Ovary (tissue), 9 donors: ENCODE results near the gene POLR3C. TPM values are rescaled to one million over a fixed set of nuclear protein-coding genes. Genes with fewer than 3 reads are reported as not detected.
"Not testable (repeated sequence)": the region's sequence is repeated elsewhere in the genome, so short reads cannot be mapped to it uniquely, and the experiment has no call there.

Experiments used
- DNase-seq, 5 donors: peaks; one replicate each; pipeline ENCODE4 v3.0.0-alpha.2; 2019 to 2020
- H3K27ac ChIP-seq, 2 donors: fragments of 200-600 bp; one replicate each; pipeline versions ENCODE4 v1.5.1 to v1.8.0; 2019 to 2022
- H3K27me3 ChIP-seq: fragments of 200-600 bp; one replicate; pipeline ENCODE4 v1.8.0; 2022
- H3K36me3 ChIP-seq: fragments of 200-600 bp; sonication (generic); one replicate; pipeline ENCODE4 v1.5.1; 2019
- H3K4me1 ChIP-seq: one replicate; pipeline ENCODE4 v1.8.1; 2013; ENCODE audit warnings: mild to moderate bottlenecking, moderate library complexity; ENCODE audit not compliant: insufficient read depth
- H3K4me3 ChIP-seq: fragments of 200-600 bp; sonication (generic); one replicate; pipeline ENCODE4 v1.5.1; 2017
- H3K9me3 ChIP-seq, 2 donors: fragments of 200-600 bp in 1 of 2; sonication (generic) in 1 of 2; one replicate each; pipeline versions ENCODE4 v1.5.1 to v1.8.1; 2013 to 2019; ENCODE audit warnings: mild to moderate bottlenecking in 1 of 2, moderate library complexity in 1 of 2
- CTCF ChIP-seq, 3 donors: fragments of 450-650 bp in 2 of 3; fragments of 200-600 bp in 1 of 3; IDR thresholded peaks; one replicate each; pipeline versions ENCODE4 v1.5.1 to v1.8.0; 2016 to 2022; ENCODE audit warnings: antibody characterized with exemption in 3 of 3, mild to moderate bottlenecking in 1 of 3
- EP300 ChIP-seq: sonication (generic); formaldehyde crosslinking; IDR thresholded peaks from one replicate; pipeline ENCODE4 v1.6.1; 2017; ENCODE audit warnings: antibody characterized with exemption
- POLR2A ChIP-seq: fragments of 450-650 bp; IDR thresholded peaks from one replicate; pipeline ENCODE4 v1.6.1; 2017; ENCODE audit warnings: antibody characterized with exemption, mild to moderate bottlenecking, moderate library complexity
- WGBS, 3 donors: extraction: QIAGEN DNeasy Blood & Tissue Kit in 1 of 3; methylation state at CpG; one replicate each; pipeline versions ENCODE4 v1.1.5 to v1.1.7; 2013 to 2017; 5-methylcytosine and 5-hydroxymethylcytosine counted together
- intact Hi-C, 4 donors: fragments of 100-400 bp; cut with DNase I; formaldehyde crosslinking; loops; one replicate each; pipeline versions ENCODE4 v1.11.0 to v1.15.1; 2022 to 2023
- polyA plus RNA-seq, 2 donors: library from polyadenylated mRNA; stranded (reverse); fragments of 200-250 nt in 1 of 2; fragments of 350-450 nt in 1 of 2; fragmentation: Illumina TruSeq in 1 of 2; extraction: RNeasy Lipid Tissue Mini Kit (QIAGEN cat#74804) in 1 of 2; gene quantifications; one replicate each; pipeline ENCODE4 v1.2.3, GENCODE V29; 2013 to 2014
- total RNA-seq, 7 donors: library from RNA; depleted of rRNA in 2 of 7; stranded (reverse); fragments of >200 nt in 2 of 7; fragmentation: NEBNext Ultra II Directional in 3 of 7; extraction: Animal tissue kit (Norgen Biotek cat#: 25700) in 3 of 7; gene quantifications; one replicate each; pipeline versions ENCODE4 v1.1.0 to v1.2.4, GENCODE V29; 2016 to 2023
- donor health status: DM: no; HTN: no; CAD: no; lungs with moderate emphysema.
- donor health status: DM: no; HTN: no; CAD: no.
- donor health status: Bipolar disorder and iron deficiency.
- donor health status: DM: yes; HTN: yes; CAD: no.
- donor health status: DM: no; HTN: no; CAD: no.
- donor health status: DM: yes; HTN: yes; CAD: no.

Gene POLR3C
- total and polyA plus RNA-seq, 9 donors, result 21.1 to 41.9 (median 27.0) TPM

DNA sequence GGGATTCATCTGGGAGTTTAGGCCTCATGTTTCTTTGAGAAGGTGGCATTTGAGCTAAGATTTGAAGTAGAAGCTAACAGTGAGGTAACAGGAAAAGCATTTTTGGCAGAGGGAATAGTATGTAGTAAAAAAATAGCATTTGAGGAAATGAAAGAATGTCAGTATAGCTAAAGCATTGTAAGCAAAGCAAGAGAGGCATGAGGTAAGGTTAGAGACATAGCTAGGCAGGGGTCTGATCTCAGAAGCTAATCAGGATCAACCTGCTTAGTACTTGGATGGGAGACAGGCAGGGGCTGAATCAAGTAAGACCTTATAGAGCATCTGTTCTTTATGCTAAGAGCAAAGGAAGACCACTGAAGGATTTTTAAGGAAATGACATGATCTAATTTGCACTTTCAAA, 4.0 kb downstream of the POLR3C start:
- intact Hi-C loops, result no loop called here
- H3K27me3 ChIP-seq, result no peaks in the 10 kb centered on the region
- no peak overlapping the region for H3K27ac ChIP-seq
- H3K4me3 ChIP-seq, result no peak overlapping the region
- peaks cover 3% of the 10 kb centered on the region for H3K4me1 ChIP-seq
- TF ChIP-seq CTCF (IDR thresholded peaks at IDR 0.05), result no peak
- TF ChIP-seq POLR2A, result no peak
- TF ChIP-seq EP300, result no peak
- no peak for DNase-seq
- H3K9me3 ChIP-seq, result no peaks in the 10 kb centered on the region
- no peaks in the 10 kb centered on the region for H3K36me3 ChIP-seq

DNA sequence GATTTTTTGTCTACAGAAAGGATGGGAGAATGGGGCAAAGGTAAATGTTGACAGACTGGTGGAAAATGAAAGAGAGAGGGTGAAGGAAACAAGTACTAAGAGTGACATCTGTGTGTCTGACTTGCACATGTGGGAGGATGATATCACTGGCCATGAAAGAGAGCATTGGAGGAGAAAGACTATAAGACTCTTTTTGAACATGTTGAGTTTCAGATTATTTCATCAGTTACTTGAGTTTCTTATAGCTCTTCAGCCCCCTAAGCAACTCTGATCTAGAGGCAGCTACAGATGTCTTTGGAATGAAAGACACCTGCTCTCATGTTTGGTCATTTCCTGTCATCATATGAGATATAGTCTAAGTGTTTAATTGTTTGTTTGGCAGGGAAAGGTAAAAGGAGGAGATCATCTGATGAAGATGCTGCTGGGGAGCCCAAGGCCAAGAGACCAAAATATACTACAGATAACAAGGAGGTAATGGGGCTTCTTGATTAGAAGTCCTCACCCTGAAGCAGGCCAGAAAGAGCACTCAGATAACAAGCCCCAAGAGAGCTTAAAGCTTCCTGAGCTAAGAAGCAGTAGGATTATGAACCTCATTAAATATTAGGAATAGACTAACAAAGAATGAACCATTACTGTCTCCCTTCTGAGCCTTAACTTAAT, 4.5 kb downstream of the POLR3C start:
- Histone ChIP-seq H3K4me3 (no peak overlapping the region), H3K27ac (no peak overlapping the region), H3K36me3 (no peaks in the 10 kb centered on the region), H3K4me1 (peaks cover 3% of the 10 kb centered on the region), H3K9me3 (no peaks in the 10 kb centered on the region), H3K27me3 (no peaks in the 10 kb centered on the region)
- no peak for DNase-seq
- intact Hi-C loops, result no loop called here
- no peak for TF ChIP-seq POLR2A
- no peak for TF ChIP-seq CTCF (IDR thresholded peaks at IDR 0.05)
- no peak for TF ChIP-seq EP300

DNA sequence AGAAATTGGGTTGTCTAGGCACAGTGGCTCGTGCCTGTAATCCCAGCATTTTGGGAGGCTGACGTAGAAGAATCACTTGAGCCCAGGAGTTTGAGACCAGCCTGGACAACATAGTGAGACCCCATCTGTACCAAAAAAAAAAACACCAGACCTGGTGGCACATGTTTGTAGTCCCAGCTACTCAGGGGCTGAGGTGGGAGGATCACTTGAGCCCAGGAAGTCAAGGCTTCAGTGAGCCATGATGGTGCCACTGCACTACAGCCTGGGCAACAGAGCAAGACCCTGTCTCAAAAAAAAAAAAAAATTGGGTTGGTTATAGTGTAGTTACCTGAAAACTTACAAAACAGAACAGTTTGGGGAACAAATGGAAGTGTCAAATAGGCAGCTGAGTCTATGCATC, 6.8 kb downstream of the POLR3C start:
- H3K4me1 ChIP-seq, H3K27ac ChIP-seq, H3K9me3 ChIP-seq, DNase-seq, intact Hi-C loops, H3K4me3 ChIP-seq, H3K27me3 ChIP-seq, H3K36me3 ChIP-seq: not testable (repeated sequence)
- whole genome bisulfite sequencing, 3 donors, result 91 to 98% (median 96%) methylated on average over 2 of the region's 2 CpGs

- WGBS, 3 donors, result 95 to 96% (median 95%) methylated on average over 1 of the region's 1 CpG
- no peak for DNase-seq
- Histone ChIP-seq H3K4me3 (no peak overlapping the region), H3K36me3 (no peaks in the 10 kb centered on the region), H3K27me3 (no peaks in the 10 kb centered on the region), H3K4me1 (no peaks in the 10 kb centered on the region), H3K27ac (no peak overlapping the region), H3K9me3 (no peaks in the 10 kb centered on the region)
- TF ChIP-seq POLR2A, result no peak
- no peak for TF ChIP-seq CTCF (IDR thresholded peaks at IDR 0.05)
- no peak for TF ChIP-seq EP300
- intact Hi-C loops, result no loop called here
Observed at GRCh38 chr1:145837656-145838055, 13.7 kb downstream of the POLR3C start.

DNA sequence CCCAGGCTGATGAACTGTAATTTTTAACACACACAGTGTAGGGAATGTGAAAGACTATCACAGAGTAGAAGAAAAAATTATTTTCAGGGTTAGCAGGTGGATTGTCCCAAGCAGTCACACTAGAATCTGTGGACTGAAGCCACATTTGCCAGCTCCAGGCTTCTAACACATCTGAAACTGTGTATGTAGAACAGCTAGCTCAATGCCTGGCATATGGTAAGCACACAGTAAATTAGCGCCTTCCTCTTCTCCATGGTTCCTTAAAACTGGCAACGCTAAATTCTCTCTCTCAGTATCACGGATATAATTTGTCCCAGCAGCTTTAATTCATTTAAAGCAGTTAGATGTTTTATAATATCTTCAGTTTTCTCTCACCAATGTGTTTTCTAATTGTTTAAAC, 19.0 kb downstream of the POLR3C start:
- DNase-seq, result no peak
- H3K27ac ChIP-seq, result no peak overlapping the region
- H3K4me1 ChIP-seq, result peaks cover 7% of the 10 kb centered on the region
- no peaks in the 10 kb centered on the region for H3K36me3 ChIP-seq
- intact Hi-C loops, result loop anchor here in 2 of 4 donors (10.0 kb wide), 1 partner anchor 172 kb away; no protein-coding TSS in a partner anchor
- no peak overlapping the region for H3K4me3 ChIP-seq
- 88 to 92% (median 91%) methylated on average over 3 of the region's 3 CpGs for WGBS, 3 donors
- H3K9me3 ChIP-seq, result no peaks in the 10 kb centered on the region
- no peaks in the 10 kb centered on the region for H3K27me3 ChIP-seq
- TF ChIP-seq POLR2A, result no peak
